Erythroblast (primary cell): Measurements from ENCODE around the gene CACNA1S.

Experiments
- DNase-seq, 2 experiments: peaks; one replicate each; lab custom pipeline; 2025; lab: John Stamatoyannopoulos, UW
- GATA1 ChIP-seq: IDR thresholded peaks from 2 replicates; pipeline ENCODE4 v1.6.1; 2011; ENCODE audit warnings: low read depth, mild to moderate bottlenecking, control low read depth, low read length, moderate library complexity
- POLR2A ChIP-seq: IDR thresholded peaks from 2 replicates; pipeline ENCODE4 v1.6.1; 2011; ENCODE audit warnings: mild to moderate bottlenecking, low read length

CACNA1S gene

GRCh38 chr1:201069636-201070035, 42.6 kb downstream of the CACNA1S start:
- no peak for DNase-seq
- TF ChIP-seq POLR2A (no peak), GATA1 (no peak)

- DNase-seq: no peak
- no peak for TF ChIP-seq POLR2A
- TF ChIP-seq GATA1: no peak
Measured at GRCh38 chr1:201068976-201069375, 43.2 kb downstream of the CACNA1S start.

GRCh38 chr1:201066986-201067385, 45.2 kb downstream of the CACNA1S start:
- no peak for DNase-seq
- TF ChIP-seq GATA1: no peak
- TF ChIP-seq POLR2A: no peak

GRCh38 chr1:201065686-201066085, 46.5 kb downstream of the CACNA1S start:
- TF ChIP-seq GATA1 (no peak), POLR2A (no peak)
- no peak for DNase-seq

GRCh38 chr1:201064806-201065205, 47.4 kb downstream of the CACNA1S start:
- TF ChIP-seq POLR2A: no peak
- TF ChIP-seq GATA1: no peak

GRCh38 chr1:201063145-201063544, 49.1 kb downstream of the CACNA1S start:
- TF ChIP-seq GATA1: no peak
- no peak for TF ChIP-seq POLR2A
- no peak for DNase-seq

More at GRCh38 chr1:201064806-201065205, 47.4 kb downstream of the CACNA1S start:
- no peak for DNase-seq

GRCh38 chr1:201062511-201063091, 49.6 kb downstream of the CACNA1S start:
- DNase-seq: no peak

GRCh38 chr1:201061886-201062285, 50.3 kb downstream of the CACNA1S start:
- no peak for DNase-seq
- TF ChIP-seq GATA1 (no peak), POLR2A (no peak)

More at GRCh38 chr1:201062511-201063091, 49.6 kb downstream of the CACNA1S start:
- TF ChIP-seq GATA1 (no peak), POLR2A (no peak)

- DNase-seq: no peak
- TF ChIP-seq GATA1 (no peak), POLR2A (no peak)
Measured at GRCh38 chr1:201061049-201061448, 51.2 kb downstream of the CACNA1S start.

- no peak for DNase-seq
- TF ChIP-seq POLR2A (no peak), GATA1 (no peak)
Measured at GRCh38 chr1:201060586-201060985, 51.6 kb downstream of the CACNA1S start.

- TF ChIP-seq POLR2A (no peak), GATA1 (no peak)
- DNase-seq: no peak
Measured at GRCh38 chr1:201059871-201060555, 52.2 kb downstream of the CACNA1S start.

- no peak for DNase-seq
- TF ChIP-seq GATA1 (no peak), POLR2A (no peak)
Measured at GRCh38 chr1:201059401-201059800, 52.8 kb downstream of the CACNA1S start.

GRCh38 chr1:201054091-201054543, 58.1 kb downstream of the CACNA1S start:
- DNase-seq: no peak
- TF ChIP-seq POLR2A (no peak), GATA1 (no peak)

GRCh38 chr1:201053155-201053860, 58.9 kb downstream of the CACNA1S start:
- TF ChIP-seq POLR2A (no peak), GATA1 (no peak)
- DNase-seq: no peak

GRCh38 chr1:201051399-201051798, 60.8 kb downstream of the CACNA1S start:
- no peak for DNase-seq
- no peak for TF ChIP-seq GATA1
- TF ChIP-seq POLR2A: no peak
